Stomach (tissue), 9 donors: ENCODE results near the gene FBXO10. TPM values are rescaled to one million over a fixed set of nuclear protein-coding genes. Genes with fewer than 3 reads are reported as not detected.
"Not testable (repeated sequence)": the region's sequence is repeated elsewhere in the genome, so short reads cannot be mapped to it uniquely, and the experiment has no call there.

Experiments
- DNase-seq, 2 donors: peaks; one replicate each; pipeline versions ENCODE4 v3.0.0 to v3.0.0-alpha.2; 2013 to 2019
- H3K27ac ChIP-seq, 5 donors: fragments of 200-600 bp in 4 of 5; sonication (generic) in 4 of 5; one replicate each; pipeline ENCODE4 v1.5.1; 2013 to 2019; ENCODE audit warnings: mild to moderate bottlenecking in 1 of 5, moderate library complexity in 1 of 5
- H3K27me3 ChIP-seq, 3 donors: fragments of 200-600 bp; sonication (generic); one replicate each; pipeline ENCODE4 v1.5.1; 2017 to 2019; ENCODE audit warnings: mixed run types in 1 of 3
- H3K36me3 ChIP-seq, 4 donors: fragments of 200-600 bp; sonication (generic); 1 replicate in 3 of 4; 2 replicates in 1 of 4; pipeline ENCODE4 v1.5.1; 2016 to 2019
- H3K4me1 ChIP-seq, 4 donors: fragments of 200-600 bp; sonication (generic); one replicate each; pipeline ENCODE4 v1.5.1; 2016 to 2019
- H3K4me3 ChIP-seq, 4 donors: fragments of 200-600 bp; sonication (generic) in 3 of 4; one replicate each; pipeline ENCODE4 v1.5.1; 2016 to 2019; ENCODE audit warnings: mild to moderate bottlenecking in 1 of 4
- H3K9me3 ChIP-seq, 4 donors: fragments of 200-600 bp; sonication (generic); one replicate each; pipeline ENCODE4 v1.5.1; 2016 to 2019
- EP300 ChIP-seq: sonication (generic); formaldehyde crosslinking; IDR thresholded peaks from one replicate; pipeline ENCODE4 v1.6.1; 2017; ENCODE audit warnings: antibody characterized with exemption
- POLR2A ChIP-seq, 4 donors: fragments of 450-650 bp; IDR thresholded peaks; one replicate each; pipeline ENCODE4 v1.6.1; 2016; ENCODE audit warnings: antibody characterized with exemption in 4 of 4, control low read depth in 2 of 4, mild to moderate bottlenecking in 1 of 4, moderate library complexity in 1 of 4
- POLR2AphosphoS5 ChIP-seq, 3 donors: sonication (generic); formaldehyde crosslinking; IDR thresholded peaks; one replicate each; pipeline ENCODE4 v1.6.1; 2016; ENCODE audit warnings: antibody characterized with exemption in 3 of 3
- WGBS, 5 donors: extraction: QIAGEN DNeasy Blood & Tissue Kit in 3 of 5; methylation state at CpG; one replicate each; pipeline versions ENCODE4 v1.1.5 to v1.1.7; 2013 to 2018; 5-methylcytosine and 5-hydroxymethylcytosine counted together
- intact Hi-C: fragments of 100-400 bp; cut with DNase I; formaldehyde crosslinking; loops from one replicate; pipeline ENCODE4 v1.15.1; 2023; ENCODE audit warnings: low total_unique reads
- polyA plus RNA-seq, 3 donors: library from polyadenylated mRNA; stranded (reverse); fragments of 200-250 nt; gene quantifications; one replicate each; pipeline ENCODE4 v1.2.3, GENCODE V29; 2013
- total RNA-seq, 5 donors: library from RNA; depleted of rRNA; stranded (reverse); fragments of >200 nt; gene quantifications; one replicate each; pipeline versions ENCODE4 v1.1.0 to v1.2.3, GENCODE V29; 2014 to 2016
- TF ChIP-seq, protein P1 (sequence below), 7 experiments: fragments of 450-650 bp in 4 of 7; fragments of 200-600 bp in 3 of 7; sonication (generic) in 3 of 7; IDR thresholded peaks; one replicate each; pipeline ENCODE4 v1.5.1; 2016 to 2019; ENCODE audit warnings: antibody characterized with exemption in 7 of 7, control low read depth in 2 of 7, mild to moderate bottlenecking in 1 of 7
- donor health status: healthy with polysubstance abuse.
- donor health status: Bipolar disorder and iron deficiency.
- donor health status: healthy.

FBXO10 gene
- total and polyA plus RNA-seq, 8 donors: 0.43 to 6.2 (median 2.0) TPM

DNA sequence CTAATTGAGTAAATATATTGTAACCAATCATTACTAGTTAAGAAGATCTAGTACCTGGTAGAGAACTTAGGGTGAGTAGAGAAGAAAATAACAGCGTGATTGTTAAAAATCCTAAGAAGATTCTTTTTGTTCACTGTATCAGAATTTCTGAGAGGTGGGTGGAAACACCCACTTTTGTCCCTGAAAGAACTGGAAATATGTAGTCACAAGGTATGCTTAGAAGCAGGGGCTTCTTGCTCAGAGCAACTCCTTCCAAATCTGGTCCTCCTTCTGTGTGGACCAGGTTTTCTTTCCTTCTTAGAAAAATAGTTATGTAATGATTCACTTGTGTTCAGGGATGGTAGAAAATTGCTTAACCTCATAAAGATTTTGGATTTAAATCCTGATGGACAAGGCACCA is 28.1 kb upstream of the FBXO10 start:
- Histone ChIP-seq H3K9me3 (no peaks in the 10 kb centered on the region), H3K4me3 (no peak overlapping the region), H3K27ac (no peak overlapping the region), H3K27me3 (peaks cover 0 to 10% (median 0%) of the 10 kb centered on the region in 3 donors), H3K4me1 (peaks cover 0 to 10% (median 6%) of the 10 kb centered on the region in 4 donors), H3K36me3 (no peaks in the 10 kb centered on the region)
- no peak for DNase-seq
- intact Hi-C loops: no loop called here
- no peak for TF ChIP-seq POLR2AphosphoS5 (IDR thresholded peaks at IDR 0.05)
- TF ChIP-seq, protein P1, sequence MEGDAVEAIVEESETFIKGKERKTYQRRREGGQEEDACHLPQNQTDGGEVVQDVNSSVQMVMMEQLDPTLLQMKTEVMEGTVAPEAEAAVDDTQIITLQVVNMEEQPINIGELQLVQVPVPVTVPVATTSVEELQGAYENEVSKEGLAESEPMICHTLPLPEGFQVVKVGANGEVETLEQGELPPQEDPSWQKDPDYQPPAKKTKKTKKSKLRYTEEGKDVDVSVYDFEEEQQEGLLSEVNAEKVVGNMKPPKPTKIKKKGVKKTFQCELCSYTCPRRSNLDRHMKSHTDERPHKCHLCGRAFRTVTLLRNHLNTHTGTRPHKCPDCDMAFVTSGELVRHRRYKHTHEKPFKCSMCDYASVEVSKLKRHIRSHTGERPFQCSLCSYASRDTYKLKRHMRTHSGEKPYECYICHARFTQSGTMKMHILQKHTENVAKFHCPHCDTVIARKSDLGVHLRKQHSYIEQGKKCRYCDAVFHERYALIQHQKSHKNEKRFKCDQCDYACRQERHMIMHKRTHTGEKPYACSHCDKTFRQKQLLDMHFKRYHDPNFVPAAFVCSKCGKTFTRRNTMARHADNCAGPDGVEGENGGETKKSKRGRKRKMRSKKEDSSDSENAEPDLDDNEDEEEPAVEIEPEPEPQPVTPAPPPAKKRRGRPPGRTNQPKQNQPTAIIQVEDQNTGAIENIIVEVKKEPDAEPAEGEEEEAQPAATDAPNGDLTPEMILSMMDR (IDR thresholded peaks at IDR 0.05): no peak
- TF ChIP-seq POLR2A (IDR thresholded peaks at IDR 0.05): no peak
- no peak for TF ChIP-seq EP300
- WGBS, 5 donors: 68 to 89% (median 74%) methylated on average over 1 of the region's 1 CpG

DNA sequence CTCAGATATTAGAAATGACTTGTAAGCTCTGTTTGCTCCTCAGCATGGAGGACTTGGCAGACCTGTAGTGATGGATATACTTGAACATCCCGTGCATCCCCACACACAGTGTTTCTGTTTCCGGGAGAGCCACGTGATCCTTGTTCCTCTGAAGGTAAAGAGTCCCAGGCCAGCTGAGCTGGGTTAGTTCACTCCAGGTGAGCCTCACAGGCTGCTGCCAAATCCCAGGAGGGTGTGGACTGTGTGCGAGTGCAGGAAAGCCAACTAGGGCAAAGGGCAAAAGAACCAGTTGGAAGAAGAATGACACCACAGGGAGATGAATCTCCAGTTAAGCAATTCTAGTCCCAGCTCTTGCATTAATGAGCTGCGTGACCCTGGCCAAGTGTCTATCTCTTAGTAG is 26.6 kb upstream of the FBXO10 start:
- H3K4me3 ChIP-seq: no peak overlapping the region
- H3K9me3 ChIP-seq: no peaks in the 10 kb centered on the region
- H3K27ac ChIP-seq: no peak overlapping the region
- H3K36me3 ChIP-seq: no peaks in the 10 kb centered on the region
- DNase-seq: peak; percentile 60 to 86
- intact Hi-C loops: no loop called here
- WGBS, 5 donors: 28 to 54% (median 38%) methylated on average over 5 of the region's 5 CpGs
- H3K27me3 ChIP-seq: peaks cover 0 to 10% (median 0%) of the 10 kb centered on the region in 3 donors
- TF ChIP-seq POLR2AphosphoS5 (IDR thresholded peaks at IDR 0.05): peak in 2 of 3 donors; percentile 19 to 50
- no peak for TF ChIP-seq EP300
- peaks cover 0 to 10% (median 6%) of the 10 kb centered on the region in 4 donors for H3K4me1 ChIP-seq

DNA sequence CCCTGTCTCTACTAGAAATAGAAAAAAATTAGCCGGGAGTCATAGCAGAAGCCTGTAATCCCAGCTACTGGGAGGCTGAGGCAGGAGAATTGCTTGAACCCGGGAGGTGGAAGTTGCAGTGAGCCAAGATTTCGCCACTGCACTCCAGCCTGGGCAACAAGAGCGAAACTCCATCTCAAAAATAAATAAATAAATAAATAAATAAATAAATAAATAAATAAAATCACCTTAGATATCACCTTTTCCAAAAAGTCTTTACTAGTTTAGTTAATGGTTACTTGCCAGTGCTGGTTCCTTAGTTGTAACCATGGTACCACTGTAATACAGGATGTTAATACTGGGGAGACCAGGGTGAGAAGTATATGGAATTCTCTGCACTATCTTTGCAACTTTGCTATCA is 25.9 kb upstream of the FBXO10 start:
- DNase-seq, H3K4me3 ChIP-seq, H3K4me1 ChIP-seq, H3K9me3 ChIP-seq, intact Hi-C loops, H3K36me3 ChIP-seq, H3K27me3 ChIP-seq, H3K27ac ChIP-seq: not testable (repeated sequence)
- WGBS, 5 donors: 83 to 95% (median 92%) methylated on average over 4 of the region's 4 CpGs

DNA sequence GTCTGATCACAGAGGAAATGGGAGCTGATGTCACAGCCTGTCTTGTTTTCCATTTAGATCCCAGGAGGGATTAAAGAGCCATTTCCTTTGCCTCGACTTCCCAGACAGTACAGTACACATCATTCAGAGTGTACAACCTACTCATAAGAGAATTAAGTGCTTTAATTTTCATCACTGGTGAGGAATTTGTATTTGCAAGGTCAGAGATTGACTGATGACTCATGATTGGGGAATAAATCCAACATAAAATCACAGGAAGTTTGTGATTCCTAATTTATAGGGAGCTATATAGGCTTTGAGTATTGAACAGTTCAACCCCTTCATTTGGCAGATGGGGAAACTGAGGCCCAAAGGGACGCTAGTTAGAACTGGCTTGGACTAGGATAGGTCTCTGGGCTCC is 20.3 kb upstream of the FBXO10 start:
- H3K4me3 ChIP-seq: no peak overlapping the region
- intact Hi-C loops: no loop called here
- no peak for TF ChIP-seq EP300
- TF ChIP-seq, protein P1 (IDR thresholded peaks at IDR 0.05): no peak
- H3K27ac ChIP-seq: no peak overlapping the region
- H3K4me1 ChIP-seq: peaks cover 5 to 25% (median 15%) of the 10 kb centered on the region in 4 donors
- no peaks in the 10 kb centered on the region for H3K9me3 ChIP-seq
- H3K27me3 ChIP-seq: peaks cover 0 to 2% (median 0%) of the 10 kb centered on the region in 3 donors
- no peaks in the 10 kb centered on the region for H3K36me3 ChIP-seq
- WGBS, 5 donors: 40 to 58% (median 49%) methylated on average over 2 of the region's 2 CpGs
- DNase-seq: no peak

DNA sequence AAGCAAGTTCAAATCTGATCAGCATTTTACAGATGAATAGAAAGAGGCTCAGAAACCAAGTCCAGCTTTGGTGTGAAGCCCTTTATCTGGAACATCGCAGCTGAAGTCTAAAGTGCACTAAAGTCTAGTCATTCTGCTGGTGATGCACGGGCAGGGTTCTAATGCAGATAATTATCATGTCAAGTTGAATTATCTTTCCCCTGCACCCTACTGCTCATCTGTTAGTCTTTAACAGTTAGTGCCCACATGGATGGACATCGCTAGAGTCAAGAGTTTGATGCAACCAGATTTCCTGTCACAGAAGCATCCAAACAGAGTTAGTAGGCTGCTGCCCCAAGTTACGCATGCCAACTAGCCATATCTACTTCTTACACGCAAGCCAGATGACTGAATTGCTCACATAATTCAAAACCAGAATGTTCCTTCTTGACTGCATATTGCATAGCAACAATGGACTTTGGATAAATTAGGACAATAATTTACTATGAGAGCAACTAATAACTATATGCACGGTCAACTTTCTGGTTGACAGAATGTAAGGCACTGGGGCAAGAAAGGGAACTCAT is 17.8 kb upstream of the FBXO10 start:
- peak overlapping the region in 2 of 4 donors; percentile 7 to 30 for H3K4me3 ChIP-seq
- DNase-seq: no peak
- H3K27me3 ChIP-seq: no peaks in the 10 kb centered on the region
- TF ChIP-seq POLR2A (IDR thresholded peaks at IDR 0.05): no peak
- TF ChIP-seq EP300: no peak
- TF ChIP-seq, protein P1 (IDR thresholded peaks at IDR 0.05): no peak
- TF ChIP-seq POLR2AphosphoS5 (IDR thresholded peaks at IDR 0.05): no peak
- peaks cover 0 to 2% (median under 1%) of the 10 kb centered on the region in 4 donors for H3K36me3 ChIP-seq
- intact Hi-C loops: no loop called here
- no peaks in the 10 kb centered on the region for H3K9me3 ChIP-seq
- H3K4me1 ChIP-seq: peaks cover 20 to 47% (median 36%) of the 10 kb centered on the region in 4 donors
- peak overlapping the region in 1 of 5 donors; percentile 22 for H3K27ac ChIP-seq
- WGBS, 5 donors: 79 to 84% (median 82%) methylated on average over 6 of the region's 6 CpGs
